SW 1271 (cell line): ENCODE measurements around the gene FBXL3.
"Not testable (repeated sequence)": the region's sequence is repeated elsewhere in the genome, so short reads cannot be mapped to it uniquely, and the experiment has no call there.

Source experiments
- DNase-seq, 2 experiments: peaks; one replicate each; lab custom pipeline; 2025; lab: John Stamatoyannopoulos, UW

Gene FBXL3

GRCh38 chr13:76983676-76984075 lies 43.3 kb downstream of the FBXL3 start:
- DNase-seq: no peak

- no peak for DNase-seq
Observed at GRCh38 chr13:76982061-76982460, 44.9 kb downstream of the FBXL3 start.

GRCh38 chr13:76980075-76980718 lies 46.8 kb downstream of the FBXL3 start:
- peak; percentile 12 to 31 for DNase-seq

- no peak for DNase-seq
Observed at GRCh38 chr13:76976929-76977328, 50.0 kb downstream of the FBXL3 start.

- no peak for DNase-seq
Observed at GRCh38 chr13:76976490-76976889, 50.5 kb downstream of the FBXL3 start.

- no peak for DNase-seq
Observed at GRCh38 chr13:76975863-76976262, 51.1 kb downstream of the FBXL3 start.

DNA sequence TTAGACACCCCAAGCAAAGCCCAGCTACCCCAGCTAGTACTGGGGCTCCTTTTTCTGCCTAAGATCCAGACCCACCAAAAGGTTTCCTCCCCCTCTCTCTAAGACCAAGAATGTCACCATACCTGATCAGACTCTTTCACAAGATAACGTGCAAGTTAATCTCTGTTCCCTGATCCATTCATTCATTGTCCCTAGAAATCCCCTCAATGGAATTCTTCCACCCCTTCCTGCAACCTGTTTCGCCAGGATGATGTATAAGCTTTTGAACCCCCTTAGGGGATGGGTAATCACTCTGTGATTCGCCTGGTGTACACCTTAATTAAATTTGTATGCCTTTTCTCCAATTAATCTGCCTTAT lies 52.4 kb downstream of the FBXL3 start:
- no peak for DNase-seq

GRCh38 chr13:76973920-76974617 lies 52.9 kb downstream of the FBXL3 start:
- no peak for DNase-seq

DNA sequence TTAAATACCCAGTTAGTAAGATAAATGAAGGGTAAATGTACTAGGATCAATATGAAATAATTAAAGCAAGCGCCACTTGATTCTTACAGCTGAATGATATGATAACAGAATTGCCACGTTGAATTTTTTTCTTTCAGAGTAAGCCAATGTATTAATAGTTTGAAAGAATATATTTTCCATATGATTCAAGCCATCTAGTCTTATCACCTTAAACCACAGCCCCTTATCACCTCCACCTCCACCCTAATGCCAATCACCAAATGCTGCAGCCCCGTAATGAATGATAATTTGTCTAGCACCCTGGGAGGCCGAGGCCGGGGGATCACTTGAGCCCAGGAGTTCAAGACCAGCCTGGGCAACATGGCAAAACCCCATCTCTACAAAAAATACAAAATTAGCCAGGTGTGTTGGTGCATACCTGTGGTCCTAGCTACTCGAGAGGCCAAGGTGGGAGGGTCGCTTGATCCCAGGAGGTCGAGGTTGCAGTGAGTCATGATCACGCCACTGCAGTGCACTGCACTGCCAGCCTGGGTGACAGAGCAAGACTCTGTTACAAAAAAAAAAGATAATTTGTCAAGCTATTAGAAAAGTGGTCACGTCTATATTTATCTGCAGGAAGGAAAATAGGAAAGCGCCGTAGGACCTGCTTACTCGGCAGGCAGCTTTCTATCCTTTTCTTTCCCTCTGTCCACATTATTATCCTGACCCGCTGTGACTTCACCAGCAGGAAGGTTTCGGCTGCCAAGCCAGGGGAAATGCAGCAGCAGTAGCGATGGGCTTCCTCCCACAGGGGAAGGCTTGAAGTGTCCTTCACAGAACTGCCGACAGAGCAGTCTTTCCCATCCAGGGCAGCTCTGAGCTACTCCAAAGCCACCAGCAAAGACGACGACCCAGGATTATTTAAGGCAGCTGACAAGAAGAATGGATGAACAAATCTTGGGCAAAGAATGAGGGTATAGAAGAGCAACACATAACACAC lies 54.8 kb downstream of the FBXL3 start:
- DNase-seq: no peak

DNA sequence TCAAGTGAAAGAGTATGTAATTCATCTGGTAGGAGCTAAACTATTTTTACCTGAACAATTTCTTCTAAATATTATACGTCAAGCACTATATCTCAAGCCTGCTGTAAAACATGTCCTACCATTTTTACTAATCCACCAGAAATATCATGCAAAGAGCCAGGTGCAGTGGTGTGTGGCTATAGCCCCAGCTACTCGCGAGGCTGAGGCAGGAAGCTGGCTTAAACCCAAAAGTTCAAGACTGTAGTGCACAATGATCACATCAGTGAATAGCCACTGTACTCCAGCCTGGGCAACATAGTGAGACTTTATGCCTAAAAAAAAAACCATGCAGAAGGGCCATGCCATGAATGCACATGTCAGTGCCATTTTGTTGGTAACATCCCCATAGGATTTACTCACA lies 55.7 kb downstream of the FBXL3 start:
- DNase-seq: no peak

GRCh38 chr13:76969488-76970365 lies 57.2 kb downstream of the FBXL3 start:
- DNase-seq: no peak

GRCh38 chr13:76968041-76968440 lies 58.9 kb downstream of the FBXL3 start:
- no peak for DNase-seq

DNA sequence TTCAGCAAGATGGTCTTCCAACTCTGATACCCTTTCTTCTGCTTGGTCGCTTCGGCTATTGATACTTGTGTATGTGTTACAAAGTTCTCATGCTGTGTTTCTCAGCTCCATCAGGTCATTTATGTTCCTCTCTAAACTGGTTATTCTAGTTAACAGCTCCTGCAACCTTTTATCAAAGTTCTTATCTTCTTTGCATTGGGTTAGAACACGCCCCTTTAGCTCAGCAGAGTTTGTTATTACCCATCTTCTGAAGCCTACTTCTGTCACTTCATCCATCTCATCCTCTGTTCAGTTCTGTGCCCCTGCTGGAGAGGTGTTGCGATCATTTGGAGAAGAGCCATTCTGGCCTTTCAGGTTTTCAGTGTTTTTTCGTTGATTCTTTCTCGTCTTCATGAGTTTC lies 59.9 kb downstream of the FBXL3 start:
- no peak for DNase-seq

DNA sequence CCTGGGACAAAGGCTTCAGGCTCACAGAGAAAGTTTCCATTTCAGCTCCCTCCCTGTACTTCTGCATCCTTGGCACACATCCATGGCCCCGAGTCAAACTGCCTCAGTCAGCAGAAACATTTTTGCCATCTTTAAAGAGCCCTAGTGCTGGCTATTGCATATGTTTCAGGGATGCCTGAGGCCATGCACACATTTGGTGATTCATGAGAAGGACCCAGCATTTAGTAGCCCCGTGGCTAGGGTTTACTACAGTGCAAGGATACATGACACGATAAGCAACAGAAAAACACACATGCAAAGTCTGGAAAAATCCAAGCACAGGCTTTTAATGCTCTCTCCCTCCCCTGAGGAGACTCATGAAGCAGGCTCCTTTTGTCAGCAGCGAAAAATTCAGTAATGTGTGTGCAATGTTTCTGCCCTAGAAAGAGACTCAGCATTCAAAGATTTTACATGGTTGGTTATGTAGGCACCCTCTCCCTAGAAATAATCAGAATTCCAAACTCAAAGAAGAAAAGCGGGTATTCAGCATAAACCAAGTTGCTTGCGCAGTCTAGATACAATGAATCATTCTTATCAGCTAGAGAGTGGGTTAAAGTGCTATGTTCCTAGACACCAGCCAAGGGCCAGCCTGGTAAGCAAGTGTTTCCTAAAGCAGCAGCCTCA lies 61.1 kb downstream of the FBXL3 start:
- no peak for DNase-seq

DNA sequence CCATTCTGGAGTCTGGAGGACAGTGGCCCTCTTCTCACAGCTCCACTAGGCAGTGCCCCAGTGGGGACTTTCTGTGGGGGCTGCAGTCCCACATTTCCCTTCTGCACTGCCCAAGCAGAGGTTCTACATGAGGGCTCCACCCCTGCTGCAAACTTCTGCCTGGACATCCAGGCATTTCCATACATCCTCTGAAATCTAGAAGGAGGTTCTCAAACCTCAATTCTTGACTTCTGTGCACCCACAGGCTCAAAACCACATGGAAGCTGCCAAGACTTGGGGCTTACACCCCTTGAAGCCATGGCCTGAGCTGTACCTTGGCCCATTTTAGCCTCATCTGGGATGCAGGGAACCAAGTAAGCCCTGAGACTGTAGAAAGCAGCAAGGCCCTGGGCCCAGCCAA lies 67.2 kb downstream of the FBXL3 start:
- not testable (repeated sequence) for DNase-seq

DNA sequence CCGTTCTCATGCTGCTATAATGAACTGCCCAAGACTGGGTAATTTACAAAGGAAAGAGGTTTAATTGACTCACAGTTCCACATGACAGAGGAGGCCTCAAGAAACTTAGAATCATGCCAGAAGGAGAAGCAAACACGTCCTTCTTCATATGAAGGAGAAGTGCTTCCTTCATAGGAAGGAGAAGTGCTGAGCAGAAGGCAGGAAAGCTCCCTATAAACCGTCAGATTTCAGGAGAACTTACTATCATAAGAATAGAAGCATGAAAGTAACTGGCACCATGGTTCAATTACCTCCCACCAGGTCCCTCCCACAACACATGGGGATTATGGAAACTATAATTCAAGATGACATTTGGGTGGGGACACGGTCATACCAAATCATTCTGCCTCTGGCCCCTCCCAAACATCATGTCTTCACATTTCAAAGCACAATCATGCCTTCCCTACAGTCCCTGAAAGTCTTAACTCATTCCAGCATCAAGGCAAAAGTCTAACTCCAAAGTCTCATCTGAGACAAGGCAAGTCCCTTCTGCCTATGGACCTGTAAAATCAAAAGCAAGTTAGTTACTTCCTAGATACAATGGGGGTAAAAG lies 68.0 kb downstream of the FBXL3 start:
- DNase-seq: no peak

DNA sequence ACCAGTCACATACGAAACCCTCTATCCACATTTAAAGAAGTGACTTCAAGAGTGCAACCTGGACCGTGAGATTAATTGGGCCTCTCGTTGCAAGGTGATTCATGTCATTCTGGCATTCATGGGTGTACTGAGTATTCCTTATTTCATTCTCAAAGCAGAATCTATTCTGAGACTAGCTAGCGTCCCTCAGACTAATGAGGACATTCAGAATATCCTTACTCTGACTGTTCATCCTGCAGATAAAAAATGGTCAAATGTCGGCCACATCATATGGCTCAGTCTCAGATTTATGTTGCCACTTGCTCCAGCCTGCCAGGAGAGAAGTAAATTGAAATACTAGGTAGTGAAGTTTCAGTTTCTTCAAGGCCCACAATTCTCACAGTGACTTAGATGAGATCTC lies 71.3 kb downstream of the FBXL3 start:
- DNase-seq: no peak
